ENCODE results near the gene ZNF605. TPM values are rescaled to one million over a fixed set of nuclear protein-coding genes. Genes with fewer than 3 reads are reported as not detected.

The ZNF605 gene
- total RNA-seq, 1 experiment from 2014 or later, result 8.1 TPM

GRCh38 chr12:132925597-132926414 lies 30.3 kb downstream of the ZNF605 start:
- Histone ChIP-seq H3K36me3 (ENCODE audit: insufficient read depth, low read length) (peaks cover 8% of the 10 kb centered on the region; the same call in 1 of the 2 replicates), H3K9me3 (ENCODE audit: low read length) (peaks cover 73% of the 10 kb centered on the region), H3K9me2 (replicated peaks; ENCODE audit: insufficient read depth, low read length) (no peaks in the 10 kb centered on the region), H3K27me3 (ENCODE audit: low read length) (no peaks in the 10 kb centered on the region), H4K20me1 (ENCODE audit: insufficient read depth, low read depth, low read length) (no peaks in the 10 kb centered on the region), H2AFZ (ENCODE audit: low read length) (no peak overlapping the region), H3K79me2 (ENCODE audit: low read length) (no peaks in the 10 kb centered on the region), H3K4me1 (ENCODE audit: low read length) (no peaks in the 10 kb centered on the region), H3K4me2 (ENCODE audit: low read depth, low read length, poor library complexity, severe bottlenecking) (no peak overlapping the region), H3K4me3 (ENCODE audit: low read length) (no peak overlapping the region), H3K9ac (ENCODE audit: low read length) (no peak overlapping the region), H3K27ac (ENCODE audit: low read length) (no peak overlapping the region)
- no peak for DNase-seq

GRCh38 chr12:132924356-132924755 lies 31.8 kb downstream of the ZNF605 start:
- no peak overlapping the region for H2AFZ ChIP-seq (ENCODE audit: low read length)
- no peaks in the 10 kb centered on the region for H3K36me3 ChIP-seq (ENCODE audit: insufficient read depth, low read length)
- H3K9ac ChIP-seq (ENCODE audit: low read length), result no peak overlapping the region
- no peaks in the 10 kb centered on the region for H3K9me2 ChIP-seq (replicated peaks; ENCODE audit: insufficient read depth, low read length)
- no peak for DNase-seq
- no peaks in the 10 kb centered on the region for H3K79me2 ChIP-seq (ENCODE audit: low read length)
- no peaks in the 10 kb centered on the region for H3K27me3 ChIP-seq (ENCODE audit: low read length)
- H3K27ac ChIP-seq (ENCODE audit: low read length), result no peak overlapping the region
- peaks cover 64% of the 10 kb centered on the region for H3K9me3 ChIP-seq (ENCODE audit: low read length)
- H4K20me1 ChIP-seq (ENCODE audit: insufficient read depth, low read depth, low read length), result no peaks in the 10 kb centered on the region
- no peak overlapping the region for H3K4me3 ChIP-seq (ENCODE audit: low read length)
- H3K4me2 ChIP-seq (ENCODE audit: low read depth, low read length, poor library complexity, severe bottlenecking), result no peak overlapping the region
- H3K4me1 ChIP-seq (ENCODE audit: low read length), result no peaks in the 10 kb centered on the region

GRCh38 chr12:132923356-132923909 lies 32.7 kb downstream of the ZNF605 start:
- Histone ChIP-seq H3K36me3 (ENCODE audit: insufficient read depth, low read length) (no peaks in the 10 kb centered on the region), H3K27ac (ENCODE audit: low read length) (no peak overlapping the region), H3K9ac (ENCODE audit: low read length) (no peak overlapping the region), H3K4me3 (ENCODE audit: low read length) (no peak overlapping the region), H3K9me3 (ENCODE audit: low read length) (peaks cover 61% of the 10 kb centered on the region), H3K9me2 (replicated peaks; ENCODE audit: insufficient read depth, low read length) (no peaks in the 10 kb centered on the region), H3K79me2 (ENCODE audit: low read length) (no peaks in the 10 kb centered on the region), H3K4me2 (ENCODE audit: low read depth, low read length, poor library complexity, severe bottlenecking) (no peak overlapping the region), H3K27me3 (ENCODE audit: low read length) (no peaks in the 10 kb centered on the region), H4K20me1 (ENCODE audit: insufficient read depth, low read depth, low read length) (no peaks in the 10 kb centered on the region), H3K4me1 (ENCODE audit: low read length) (no peaks in the 10 kb centered on the region), H2AFZ (ENCODE audit: low read length) (no peak overlapping the region)
- DNase-seq, result no peak

- H3K27me3 ChIP-seq (ENCODE audit: low read length), result no peaks in the 10 kb centered on the region
- H3K4me1 ChIP-seq (ENCODE audit: low read length), result no peaks in the 10 kb centered on the region
- H3K4me3 ChIP-seq (ENCODE audit: low read length), result no peak overlapping the region
- no peak overlapping the region for H2AFZ ChIP-seq (ENCODE audit: low read length)
- H3K4me2 ChIP-seq (ENCODE audit: low read depth, low read length, poor library complexity, severe bottlenecking), result no peak overlapping the region
- H3K9me2 ChIP-seq (replicated peaks; ENCODE audit: insufficient read depth, low read length), result no peaks in the 10 kb centered on the region
- H3K27ac ChIP-seq (ENCODE audit: low read length), result no peak overlapping the region
- no peaks in the 10 kb centered on the region for H3K79me2 ChIP-seq (ENCODE audit: low read length)
- H3K9ac ChIP-seq (ENCODE audit: low read length), result no peak overlapping the region
- no peaks in the 10 kb centered on the region for H4K20me1 ChIP-seq (ENCODE audit: insufficient read depth, low read depth, low read length)
- no peaks in the 10 kb centered on the region for H3K36me3 ChIP-seq (ENCODE audit: insufficient read depth, low read length)
- peaks cover 61% of the 10 kb centered on the region for H3K9me3 ChIP-seq (ENCODE audit: low read length)
- DNase-seq, result no peak
Observed at GRCh38 chr12:132922676-132923075, 33.4 kb downstream of the ZNF605 start.

GRCh38 chr12:132921685-132922084 lies 34.4 kb downstream of the ZNF605 start:
- H3K4me1 ChIP-seq (ENCODE audit: low read length), result no peaks in the 10 kb centered on the region
- no peaks in the 10 kb centered on the region for H3K9me2 ChIP-seq (replicated peaks; ENCODE audit: insufficient read depth, low read length)
- no peaks in the 10 kb centered on the region for H3K79me2 ChIP-seq (ENCODE audit: low read length)
- no peak for DNase-seq
- H3K27ac ChIP-seq (ENCODE audit: low read length), result no peak overlapping the region
- H3K27me3 ChIP-seq (ENCODE audit: low read length), result no peaks in the 10 kb centered on the region
- H3K36me3 ChIP-seq (ENCODE audit: insufficient read depth, low read length), result no peaks in the 10 kb centered on the region
- H2AFZ ChIP-seq (ENCODE audit: low read length), result no peak overlapping the region
- H3K9me3 ChIP-seq (ENCODE audit: low read length), result peaks cover 58% of the 10 kb centered on the region
- no peak overlapping the region for H3K4me3 ChIP-seq (ENCODE audit: low read length)
- no peak overlapping the region for H3K9ac ChIP-seq (ENCODE audit: low read length)
- H3K4me2 ChIP-seq (ENCODE audit: low read depth, low read length, poor library complexity, severe bottlenecking), result no peak overlapping the region
- no peaks in the 10 kb centered on the region for H4K20me1 ChIP-seq (ENCODE audit: insufficient read depth, low read depth, low read length)

GRCh38 chr12:132918680-132919079 lies 37.4 kb downstream of the ZNF605 start:
- peaks cover 40% of the 10 kb centered on the region for H3K9me3 ChIP-seq (ENCODE audit: low read length)
- no peak for DNase-seq

GRCh38 chr12:132909030-132909368 lies 47.1 kb downstream of the ZNF605 start:
- no peaks in the 10 kb centered on the region for H3K27me3 ChIP-seq (ENCODE audit: low read length)
- peak overlapping the region; percentile 85 for H3K9ac ChIP-seq (ENCODE audit: low read length)
- H3K79me2 ChIP-seq (ENCODE audit: low read length), result no peaks in the 10 kb centered on the region
- no peaks in the 10 kb centered on the region for H4K20me1 ChIP-seq (ENCODE audit: insufficient read depth, low read depth, low read length)
- peak overlapping the region; percentile 77 for H3K27ac ChIP-seq (ENCODE audit: low read length)
- H2AFZ ChIP-seq (ENCODE audit: low read length), result peak overlapping the region; percentile 83; the same call in 1 of the 2 replicates
- no peak for DNase-seq
- peak overlapping the region; percentile 75 for H3K4me3 ChIP-seq (ENCODE audit: low read length)
- H3K9me2 ChIP-seq (replicated peaks; ENCODE audit: insufficient read depth, low read length), result no peaks in the 10 kb centered on the region
- H3K36me3 ChIP-seq (ENCODE audit: insufficient read depth, low read length), result no peaks in the 10 kb centered on the region
- peak overlapping the region; percentile 68 for H3K4me2 ChIP-seq (ENCODE audit: low read depth, low read length, poor library complexity, severe bottlenecking)
- peaks cover 13% of the 10 kb centered on the region for H3K9me3 ChIP-seq (ENCODE audit: low read length)
- H3K4me1 ChIP-seq (ENCODE audit: low read length), result no peaks in the 10 kb centered on the region; the same call in 1 of the 2 replicates

More at GRCh38 chr12:132918680-132919079, 37.4 kb downstream of the ZNF605 start:
- Histone ChIP-seq H3K4me1 (ENCODE audit: low read length) (no peaks in the 10 kb centered on the region), H3K36me3 (ENCODE audit: insufficient read depth, low read length) (no peaks in the 10 kb centered on the region), H4K20me1 (ENCODE audit: insufficient read depth, low read depth, low read length) (no peaks in the 10 kb centered on the region), H3K79me2 (ENCODE audit: low read length) (no peaks in the 10 kb centered on the region), H2AFZ (ENCODE audit: low read length) (no peak overlapping the region), H3K4me3 (ENCODE audit: low read length) (no peak overlapping the region), H3K9ac (ENCODE audit: low read length) (no peak overlapping the region), H3K4me2 (ENCODE audit: low read depth, low read length, poor library complexity, severe bottlenecking) (no peak overlapping the region), H3K27ac (ENCODE audit: low read length) (no peak overlapping the region), H3K27me3 (ENCODE audit: low read length) (no peaks in the 10 kb centered on the region), H3K9me2 (replicated peaks; ENCODE audit: insufficient read depth, low read length) (no peaks in the 10 kb centered on the region)

- Histone ChIP-seq H3K79me2 (ENCODE audit: low read length) (no peaks in the 10 kb centered on the region), H3K4me1 (ENCODE audit: low read length) (no peaks in the 10 kb centered on the region; the same call in 1 of the 2 replicates), H3K36me3 (ENCODE audit: insufficient read depth, low read length) (no peaks in the 10 kb centered on the region), H2AFZ (ENCODE audit: low read length) (peak overlapping the region; percentile 83; the same call in 1 of the 2 replicates), H3K9ac (ENCODE audit: low read length) (peak overlapping the region; percentile 85), H3K9me3 (ENCODE audit: low read length) (peaks cover 9% of the 10 kb centered on the region; the same call in 1 of the 2 replicates), H3K27ac (ENCODE audit: low read length) (peak overlapping the region; percentile 77), H4K20me1 (ENCODE audit: insufficient read depth, low read depth, low read length) (no peaks in the 10 kb centered on the region), H3K4me3 (ENCODE audit: low read length) (peak overlapping the region; percentile 75), H3K9me2 (replicated peaks; ENCODE audit: insufficient read depth, low read length) (no peaks in the 10 kb centered on the region), H3K27me3 (ENCODE audit: low read length) (no peaks in the 10 kb centered on the region), H3K4me2 (ENCODE audit: low read depth, low read length, poor library complexity, severe bottlenecking) (peak overlapping the region; percentile 68)
- peak; percentile 93 for DNase-seq
Observed at GRCh38 chr12:132908145-132909029, 47.7 kb downstream of the ZNF605 start.
